Liver (tissue), 3 donors: ENCODE results near the gene MAP4K3.

ENCODE experiments used
- EGR1 ChIP-seq, 2 donors: IDR thresholded peaks; 2 replicates each; pipeline ENCODE4 v1.6.1; 2016 to 2018; ENCODE audit warnings: antibody characterized with exemption in 2 of 2, low read depth in 2 of 2
- FOXA1 ChIP-seq: IDR thresholded peaks from 2 replicates; pipeline ENCODE4 v1.6.1; 2016; ENCODE audit warnings: antibody characterized with exemption
- FOXA2 ChIP-seq: IDR thresholded peaks from 2 replicates; pipeline ENCODE4 v1.6.1; 2016; ENCODE audit warnings: antibody characterized with exemption
- GABPA ChIP-seq, 2 donors: IDR thresholded peaks in 1 of 2; conservative IDR thresholded peaks in 1 of 2; 2 replicates each; pipeline ENCODE4 v1.6.1; 2016; ENCODE audit warnings: antibody characterized with exemption in 2 of 2, mild to moderate bottlenecking in 1 of 2, moderate library complexity in 1 of 2
- JUND ChIP-seq, 2 donors: IDR thresholded peaks; 2 replicates each; pipeline ENCODE4 v1.6.1; 2016; ENCODE audit warnings: antibody characterized with exemption in 2 of 2
- RAD21 ChIP-seq, 2 donors: IDR thresholded peaks; 2 replicates each; pipeline ENCODE4 v1.6.1; 2016; ENCODE audit warnings: antibody characterized with exemption in 2 of 2, mild to moderate bottlenecking in 2 of 2
- SP1 ChIP-seq: IDR thresholded peaks from 2 replicates; pipeline ENCODE4 v1.6.1; 2018; ENCODE audit warnings: antibody characterized with exemption, mild to moderate bottlenecking
- TAF1 ChIP-seq: conservative IDR thresholded peaks from 2 replicates; pipeline ENCODE4 v1.6.1; 2016; ENCODE audit warnings: antibody characterized with exemption, mild to moderate bottlenecking
- YY1 ChIP-seq: IDR thresholded peaks from 2 replicates; pipeline ENCODE4 v1.6.1; 2016; ENCODE audit warnings: antibody characterized with exemption, mild to moderate bottlenecking
- TF ChIP-seq, protein P1 (sequence below): fragments of 150-350 bp; IDR thresholded peaks from 2 replicates; pipeline ENCODE4 v1.5.1; 2017; ENCODE audit warnings: improper control_type of control experiment, low read depth, low read length; ENCODE audit not compliant: missing input control
- TF ChIP-seq, protein P2 (sequence below): IDR thresholded peaks from 2 replicates; pipeline ENCODE4 v1.6.1; 2016; ENCODE audit warnings: antibody characterized with exemption
- TF ChIP-seq, protein P3 (sequence below): IDR thresholded peaks from 2 replicates; pipeline ENCODE4 v1.6.1; 2016; ENCODE audit warnings: antibody characterized with exemption
- donor health status: healthy.
- donor health status: healthy.

DNA sequence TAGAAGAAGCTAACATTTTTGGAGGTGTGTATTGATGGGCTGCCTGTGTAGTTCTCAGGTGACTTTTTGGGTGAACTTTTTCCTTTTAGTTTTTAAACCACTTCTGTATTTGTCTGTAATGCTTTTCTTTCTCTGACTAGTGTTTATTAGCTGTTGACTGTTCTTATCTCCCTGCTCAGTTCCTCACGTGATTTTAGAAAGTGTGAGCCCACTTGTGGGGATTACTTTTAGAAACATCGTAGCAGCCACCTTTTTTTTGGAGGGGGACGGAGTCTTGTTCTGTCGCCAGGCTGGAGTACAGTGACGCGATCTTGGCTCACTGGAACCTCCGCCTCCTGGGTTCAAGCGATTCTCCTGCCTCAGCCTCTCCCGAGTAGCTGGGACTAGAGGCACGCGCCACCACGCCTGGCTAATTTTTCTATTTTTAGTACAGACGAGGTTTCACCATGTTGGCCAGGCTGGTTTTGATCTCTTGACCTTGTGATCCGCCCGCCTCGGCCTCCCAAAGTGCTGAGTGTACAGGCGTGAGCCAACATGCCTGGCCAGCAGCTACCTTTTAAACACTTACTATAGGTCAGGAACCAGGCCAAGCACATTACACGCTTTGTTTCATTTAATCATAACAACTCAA is 184.1 kb downstream of the MAP4K3 start:
- TF ChIP-seq, protein P1, sequence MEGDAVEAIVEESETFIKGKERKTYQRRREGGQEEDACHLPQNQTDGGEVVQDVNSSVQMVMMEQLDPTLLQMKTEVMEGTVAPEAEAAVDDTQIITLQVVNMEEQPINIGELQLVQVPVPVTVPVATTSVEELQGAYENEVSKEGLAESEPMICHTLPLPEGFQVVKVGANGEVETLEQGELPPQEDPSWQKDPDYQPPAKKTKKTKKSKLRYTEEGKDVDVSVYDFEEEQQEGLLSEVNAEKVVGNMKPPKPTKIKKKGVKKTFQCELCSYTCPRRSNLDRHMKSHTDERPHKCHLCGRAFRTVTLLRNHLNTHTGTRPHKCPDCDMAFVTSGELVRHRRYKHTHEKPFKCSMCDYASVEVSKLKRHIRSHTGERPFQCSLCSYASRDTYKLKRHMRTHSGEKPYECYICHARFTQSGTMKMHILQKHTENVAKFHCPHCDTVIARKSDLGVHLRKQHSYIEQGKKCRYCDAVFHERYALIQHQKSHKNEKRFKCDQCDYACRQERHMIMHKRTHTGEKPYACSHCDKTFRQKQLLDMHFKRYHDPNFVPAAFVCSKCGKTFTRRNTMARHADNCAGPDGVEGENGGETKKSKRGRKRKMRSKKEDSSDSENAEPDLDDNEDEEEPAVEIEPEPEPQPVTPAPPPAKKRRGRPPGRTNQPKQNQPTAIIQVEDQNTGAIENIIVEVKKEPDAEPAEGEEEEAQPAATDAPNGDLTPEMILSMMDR = no peak
- no peak for TF ChIP-seq FOXA2
- TF ChIP-seq GABPA (IDR thresholded peaks at IDR 0.05 in 1 of 2, conservative IDR thresholded peaks at IDR 0.05 in 1 of 2) = no peak
- no peak for TF ChIP-seq RAD21 (IDR thresholded peaks at IDR 0.05)
- no peak for TF ChIP-seq JUND (IDR thresholded peaks at IDR 0.05)
- TF ChIP-seq SP1 = no peak
- TF ChIP-seq FOXA1 = no peak
- no peak for TF ChIP-seq TAF1
- TF ChIP-seq YY1 = no peak
- TF ChIP-seq, protein P2, sequence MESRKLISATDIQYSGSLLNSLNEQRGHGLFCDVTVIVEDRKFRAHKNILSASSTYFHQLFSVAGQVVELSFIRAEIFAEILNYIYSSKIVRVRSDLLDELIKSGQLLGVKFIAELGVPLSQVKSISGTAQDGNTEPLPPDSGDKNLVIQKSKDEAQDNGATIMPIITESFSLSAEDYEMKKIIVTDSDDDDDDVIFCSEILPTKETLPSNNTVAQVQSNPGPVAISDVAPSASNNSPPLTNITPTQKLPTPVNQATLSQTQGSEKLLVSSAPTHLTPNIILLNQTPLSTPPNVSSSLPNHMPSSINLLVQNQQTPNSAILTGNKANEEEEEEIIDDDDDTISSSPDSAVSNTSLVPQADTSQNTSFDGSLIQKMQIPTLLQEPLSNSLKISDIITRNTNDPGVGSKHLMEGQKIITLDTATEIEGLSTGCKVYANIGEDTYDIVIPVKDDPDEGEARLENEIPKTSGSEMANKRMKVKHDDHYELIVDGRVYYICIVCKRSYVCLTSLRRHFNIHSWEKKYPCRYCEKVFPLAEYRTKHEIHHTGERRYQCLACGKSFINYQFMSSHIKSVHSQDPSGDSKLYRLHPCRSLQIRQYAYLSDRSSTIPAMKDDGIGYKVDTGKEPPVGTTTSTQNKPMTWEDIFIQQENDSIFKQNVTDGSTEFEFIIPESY = no peak
- TF ChIP-seq, protein P3, sequence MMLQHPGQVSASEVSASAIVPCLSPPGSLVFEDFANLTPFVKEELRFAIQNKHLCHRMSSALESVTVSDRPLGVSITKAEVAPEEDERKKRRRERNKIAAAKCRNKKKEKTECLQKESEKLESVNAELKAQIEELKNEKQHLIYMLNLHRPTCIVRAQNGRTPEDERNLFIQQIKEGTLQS = no peak
- TF ChIP-seq EGR1 (IDR thresholded peaks at IDR 0.05; ENCODE audit: low read depth in 2 of 2) = no peak
